Heart right ventricle (tissue), 16 donors: ENCODE data around the gene HOXD1. TPM values are rescaled to one million over a fixed set of nuclear protein-coding genes. Genes with fewer than 3 reads are reported as not detected.

Source experiments
- ATAC-seq, 8 donors: fragments of 200-7000 bp; cut with Tn5 transposase; one replicate each; pipeline ENCODE4 v1.9.1; 2020; ENCODE audit warnings: mild to moderate bottlenecking in 8 of 8, moderate library complexity in 8 of 8, moderate number of reproducible peaks in 1 of 8
- DNase-seq, 2 donors: peaks; one replicate each; pipeline ENCODE4 v3.0.0-alpha.2; 2020
- H3K27ac ChIP-seq, 10 donors: fragments of 200-600 bp; sonication (generic) in 2 of 10; one replicate each; pipeline versions ENCODE4 v1.5.0 to v1.8.0; 2020 to 2022; ENCODE audit warnings: mild to moderate bottlenecking in 3 of 10
- H3K27me3 ChIP-seq, 7 donors: fragments of 200-600 bp; one replicate each; pipeline ENCODE4 v1.8.0; 2021 to 2022; ENCODE audit warnings: mild to moderate bottlenecking in 2 of 7
- H3K36me3 ChIP-seq, 9 donors: fragments of 200-600 bp; sonication (generic) in 1 of 9; one replicate each; pipeline versions ENCODE4 v1.5.0 to v1.8.0; 2020 to 2022; ENCODE audit warnings: mild to moderate bottlenecking in 2 of 9
- H3K4me1 ChIP-seq, 9 donors: fragments of 200-600 bp; sonication (generic) in 1 of 9; one replicate each; pipeline versions ENCODE4 v1.5.0 to v1.8.0; 2020 to 2022; ENCODE audit warnings: mild to moderate bottlenecking in 4 of 9
- H3K4me3 ChIP-seq, 10 donors: fragments of 200-600 bp; sonication (generic) in 2 of 10; one replicate each; pipeline versions ENCODE4 v1.5.0 to v1.8.0; 2020 to 2022; ENCODE audit warnings: mild to moderate bottlenecking in 7 of 10, moderate library complexity in 2 of 10
- H3K9me3 ChIP-seq, 11 donors: fragments of 200-600 bp in 10 of 11; sonication (generic) in 2 of 11; one replicate each; pipeline versions ENCODE4 v1.5.0 to v1.8.0; 2013 to 2022; ENCODE audit warnings: mild to moderate bottlenecking in 2 of 11, control low read depth in 1 of 11, moderate library complexity in 1 of 11
- CTCF ChIP-seq, 9 donors: fragments of 200-600 bp; sonication (generic) in 2 of 9; IDR thresholded peaks; one replicate each; pipeline versions ENCODE4 v1.5.0 to v1.8.0; 2021 to 2022; ENCODE audit warnings: antibody characterized with exemption in 9 of 9, mild to moderate bottlenecking in 5 of 9, moderate library complexity in 1 of 9
- WGBS, 2 donors: extraction: QIAGEN DNeasy Blood & Tissue Kit; methylation state at CpG; one replicate each; pipeline ENCODE4 v1.1.7; 2013; ENCODE audit warnings: inconsistent platforms in 1 of 2; 5-methylcytosine and 5-hydroxymethylcytosine counted together
- intact Hi-C, 10 donors: fragments of 100-400 bp; cut with DNase I; formaldehyde crosslinking; loops; one replicate each; pipeline versions ENCODE4 v1.11.1 to v1.14.2; 2022
- polyA plus RNA-seq, 2 donors: library from polyadenylated mRNA; stranded (reverse); fragments of 200-250 nt; gene quantifications; one replicate each; pipeline ENCODE4 v1.2.3, GENCODE V29; 2013
- total RNA-seq, 10 donors: library from RNA; stranded (reverse); fragmentation: NEBNext Ultra II Directional in 3 of 10; extraction: Animal tissue kit (Norgen Biotek cat#: 25700) in 3 of 10; gene quantifications; one replicate each; pipeline versions ENCODE4 v1.2.1 to v1.2.4, GENCODE V29; 2021 to 2023
- donor health status: Arrhythmogenic right ventricular cardiomyopathy.
- donor health status: ischemic (EF 13 %, LVEDD 7.1; RV severe dilation, severe dysfunction).
- donor health status: healthy with polysubstance abuse.
- donor health status: DM: no; HTN: yes; CAD: no.
- donor health status: DM: no; HTN: no; CAD: no.
- donor health status: ischemic (EF 25% LVEDD 6.9; RV normal size, moderate dysfunction).
- donor health status: ischemic (EF 25% LVEDD 5.7; RV mildly dilated, moderate dysfunction).
- donor health status: healthy.
- donor health status: DM: yes; HTN: yes; CAD: no.
- donor health status: Ischemic cardiomyopathy.
- donor health status: ischemic (EF 35%, LVEDD 5.7; RV mildly dilated, moderate dysfunction).
- donor health status: nonischemic (EF 11% LVEDD 7.7; RV severe dilation, severe dysfunction).
- donor health status: DM: yes; HTN: yes; CAD: no.
- donor health status: PGD.
- donor health status: ischemic (EF 29% LVEDD 5.4; RV normal size, mild dysfunction).
- donor health status: nonischemic (EF 23%, LVEDD 6.1; RV moderate dilation, normal function).

The HOXD1 gene
- total and polyA plus RNA-seq, 12 donors = 0.03 to 0.23 (median 0.17) TPM; not detected in 8

GRCh38 chr2:176164201-176164600, 24.3 kb upstream of the HOXD1 start:
- peaks cover 53 to 100% (median 100%) of the 10 kb centered on the region in 7 donors for H3K27me3 ChIP-seq
- H3K4me1 ChIP-seq = peaks cover 5 to 35% (median 19%) of the 10 kb centered on the region in 9 donors
- no peaks in the 10 kb centered on the region for H3K9me3 ChIP-seq
- intact Hi-C loops = no loop called here
- no peak overlapping the region for H3K27ac ChIP-seq
- H3K4me3 ChIP-seq = no peak overlapping the region
- DNase-seq (no peak), ATAC-seq (no peak)
- WGBS, 2 donors = 12 to 28% methylated on average over 13 of the region's 13 CpGs
- no peak for TF ChIP-seq CTCF (IDR thresholded peaks at IDR 0.05)
- no peaks in the 10 kb centered on the region for H3K36me3 ChIP-seq

- peaks cover 47 to 100% (median 100%) of the 10 kb centered on the region in 7 donors for H3K27me3 ChIP-seq
- no peak overlapping the region for H3K27ac ChIP-seq
- no peak overlapping the region for H3K4me3 ChIP-seq
- no peaks in the 10 kb centered on the region for H3K36me3 ChIP-seq
- TF ChIP-seq CTCF (IDR thresholded peaks at IDR 0.05) = no peak
- no peak for DNase-seq
- H3K4me1 ChIP-seq = peaks cover 3 to 29% (median 16%) of the 10 kb centered on the region in 9 donors
- WGBS, 2 donors = 6 to 17% methylated on average over 52 of the region's 52 CpGs
- H3K9me3 ChIP-seq = no peaks in the 10 kb centered on the region
- intact Hi-C loops = no loop called here
- no peak for ATAC-seq
Observed at GRCh38 chr2:176164611-176165369, 23.7 kb upstream of the HOXD1 start.

GRCh38 chr2:176165370-176166050, 23.0 kb upstream of the HOXD1 start:
- peaks cover 40 to 100% (median 100%) of the 10 kb centered on the region in 7 donors for H3K27me3 ChIP-seq
- no peaks in the 10 kb centered on the region for H3K36me3 ChIP-seq
- intact Hi-C loops = no loop called here
- DNase-seq = no peak
- no peak for TF ChIP-seq CTCF (IDR thresholded peaks at IDR 0.05)
- H3K27ac ChIP-seq = no peak overlapping the region
- WGBS, 2 donors = 5 to 24% methylated on average over 26 of the region's 26 CpGs
- peaks cover 0 to 22% (median 9%) of the 10 kb centered on the region in 9 donors for H3K4me1 ChIP-seq
- H3K4me3 ChIP-seq = no peak overlapping the region
- H3K9me3 ChIP-seq = no peaks in the 10 kb centered on the region
- ATAC-seq = no peak

GRCh38 chr2:176166272-176166671, 22.2 kb upstream of the HOXD1 start:
- intact Hi-C loops = no loop called here
- no peak for TF ChIP-seq CTCF (IDR thresholded peaks at IDR 0.05)
- WGBS, 2 donors = 37 to 46% methylated on average over 2 of the region's 2 CpGs

More at GRCh38 chr2:176166272-176166671, 22.2 kb upstream of the HOXD1 start:
- Histone ChIP-seq H3K27me3 (peaks cover 34 to 100% (median 100%) of the 10 kb centered on the region in 7 donors), H3K9me3 (no peaks in the 10 kb centered on the region), H3K27ac (no peak overlapping the region), H3K4me1 (peaks cover 0 to 24% (median 9%) of the 10 kb centered on the region in 9 donors), H3K4me3 (no peak overlapping the region), H3K36me3 (no peaks in the 10 kb centered on the region)
- ATAC-seq (no peak), DNase-seq (no peak)
